ENCODE measurements around the gene SLC5A3.

SLC5A3 gene

DNA sequence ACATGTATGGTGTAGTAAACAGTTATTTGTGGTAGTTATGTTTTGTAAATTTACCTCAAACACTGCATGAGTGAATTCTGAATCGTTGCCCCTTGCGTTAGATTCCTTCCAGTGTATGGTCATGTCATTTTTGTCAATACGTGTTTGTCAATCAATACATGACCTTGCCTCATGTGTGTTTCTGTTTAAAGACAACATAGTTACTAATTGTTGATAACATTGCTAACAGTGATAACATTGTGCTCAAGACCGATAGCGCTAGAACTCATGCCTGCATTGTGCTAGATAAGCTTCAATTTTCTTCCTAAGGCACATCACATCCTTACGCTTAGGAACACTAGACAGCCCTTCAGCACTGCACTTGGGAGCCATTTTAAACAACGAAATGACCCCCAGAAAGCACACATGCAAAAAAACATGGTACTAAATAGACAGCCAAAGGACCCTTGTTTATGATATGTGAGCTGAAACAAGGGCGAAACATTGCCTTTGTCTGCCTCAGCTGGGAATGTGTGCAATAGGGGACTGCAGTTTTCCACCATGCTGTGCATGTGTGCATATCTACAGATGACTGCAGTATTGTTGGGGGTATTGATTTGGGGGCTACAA lies 37.3 kb downstream of the SLC5A3 start (continued):
- no peak for TF ChIP-seq ZFP3 (tag by site-specific recombination; IDR thresholded peaks at IDR 0.05; ENCODE audit: low read depth)

DNA sequence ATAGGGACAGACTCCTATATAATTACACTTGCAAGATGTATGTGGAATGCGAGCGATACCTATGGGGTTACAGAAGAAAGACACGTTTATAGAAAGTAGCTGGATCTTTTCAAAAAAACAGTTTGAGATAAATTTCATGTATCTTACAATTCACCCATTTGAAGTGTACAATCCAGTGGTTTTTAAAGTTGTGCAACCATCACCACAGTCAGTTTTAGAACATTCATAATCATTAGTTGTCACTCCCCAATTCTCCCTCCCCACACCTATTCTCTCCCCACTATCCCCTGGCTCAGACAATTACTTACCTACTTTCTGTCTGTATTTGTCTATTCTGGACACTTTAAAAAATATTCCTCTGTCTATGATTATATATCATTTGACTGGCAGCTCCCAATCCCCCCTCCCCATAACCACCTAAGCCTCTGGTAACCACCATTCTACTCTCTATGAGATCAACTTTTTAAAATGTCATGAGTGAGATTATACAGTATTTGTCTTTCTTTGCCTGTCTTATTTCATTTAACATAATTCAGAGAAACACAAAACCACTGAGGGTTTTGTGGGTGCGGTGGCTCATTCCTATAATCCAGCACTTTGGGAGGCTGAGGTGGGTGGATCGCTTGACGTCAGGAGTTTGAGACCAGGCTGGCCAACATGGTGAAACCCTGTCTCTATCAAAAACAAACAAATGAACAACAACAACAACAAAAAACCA lies 39.1 kb downstream of the SLC5A3 start:
- Histone ChIP-seq H3K9me3 (ENCODE audit: control insufficient read depth, insufficient read depth, low read depth, low read length) (no peaks in the 10 kb centered on the region), H3K36me3 (ENCODE audit: control insufficient read depth in 2 of 2, insufficient read depth in 1 of 2, low read length in 2 of 2) (no peaks in the 10 kb centered on the region), H3K4me3 (ENCODE audit: low read depth, low read length) (no peak overlapping the region), H3K4me1 (ENCODE audit: control insufficient read depth, insufficient read depth, low read length) (peaks cover 8% of the 10 kb centered on the region; the same call in 1 of the 2 replicates), H3K27ac (ENCODE audit: extremely low read depth, low read depth, low read length) (no peak overlapping the region)
- POLR2A ChIA-PET, result no interaction called here
- CTCF ChIA-PET, result interaction anchor here (0.5 kb wide), 1 partner anchor 161 kb away, joined by 3 read pairs; no protein-coding TSS in a partner anchor
- no peak for TF ChIP-seq GLIS1 (tag by site-specific recombination; IDR thresholded peaks at IDR 0.05)
- TF ChIP-seq TSHZ1 (tag by site-specific recombination; IDR thresholded peaks at IDR 0.05; ENCODE audit: borderline replicate concordance), result no peak
- no peak for TF ChIP-seq OVOL3 (tag by site-specific recombination; IDR thresholded peaks at IDR 0.05)
- TF ChIP-seq ZNF692 (tag by site-specific recombination; IDR thresholded peaks at IDR 0.05), result no peak
- TF ChIP-seq ZNF16 (tag by site-specific recombination; IDR thresholded peaks at IDR 0.05; ENCODE audit: low read depth), result no peak
- TF ChIP-seq MZF1 (tag by site-specific recombination; IDR thresholded peaks at IDR 0.05; ENCODE audit: borderline replicate concordance), result no peak
- no peak for TF ChIP-seq ZFP69B (tag by site-specific recombination; IDR thresholded peaks at IDR 0.05)
- no peak for TF ChIP-seq ZNF155 (tag by site-specific recombination; IDR thresholded peaks at IDR 0.05)
- no peak for TF ChIP-seq KLF8 (tag by site-specific recombination; IDR thresholded peaks at IDR 0.05)
- TF ChIP-seq, protein P1, sequence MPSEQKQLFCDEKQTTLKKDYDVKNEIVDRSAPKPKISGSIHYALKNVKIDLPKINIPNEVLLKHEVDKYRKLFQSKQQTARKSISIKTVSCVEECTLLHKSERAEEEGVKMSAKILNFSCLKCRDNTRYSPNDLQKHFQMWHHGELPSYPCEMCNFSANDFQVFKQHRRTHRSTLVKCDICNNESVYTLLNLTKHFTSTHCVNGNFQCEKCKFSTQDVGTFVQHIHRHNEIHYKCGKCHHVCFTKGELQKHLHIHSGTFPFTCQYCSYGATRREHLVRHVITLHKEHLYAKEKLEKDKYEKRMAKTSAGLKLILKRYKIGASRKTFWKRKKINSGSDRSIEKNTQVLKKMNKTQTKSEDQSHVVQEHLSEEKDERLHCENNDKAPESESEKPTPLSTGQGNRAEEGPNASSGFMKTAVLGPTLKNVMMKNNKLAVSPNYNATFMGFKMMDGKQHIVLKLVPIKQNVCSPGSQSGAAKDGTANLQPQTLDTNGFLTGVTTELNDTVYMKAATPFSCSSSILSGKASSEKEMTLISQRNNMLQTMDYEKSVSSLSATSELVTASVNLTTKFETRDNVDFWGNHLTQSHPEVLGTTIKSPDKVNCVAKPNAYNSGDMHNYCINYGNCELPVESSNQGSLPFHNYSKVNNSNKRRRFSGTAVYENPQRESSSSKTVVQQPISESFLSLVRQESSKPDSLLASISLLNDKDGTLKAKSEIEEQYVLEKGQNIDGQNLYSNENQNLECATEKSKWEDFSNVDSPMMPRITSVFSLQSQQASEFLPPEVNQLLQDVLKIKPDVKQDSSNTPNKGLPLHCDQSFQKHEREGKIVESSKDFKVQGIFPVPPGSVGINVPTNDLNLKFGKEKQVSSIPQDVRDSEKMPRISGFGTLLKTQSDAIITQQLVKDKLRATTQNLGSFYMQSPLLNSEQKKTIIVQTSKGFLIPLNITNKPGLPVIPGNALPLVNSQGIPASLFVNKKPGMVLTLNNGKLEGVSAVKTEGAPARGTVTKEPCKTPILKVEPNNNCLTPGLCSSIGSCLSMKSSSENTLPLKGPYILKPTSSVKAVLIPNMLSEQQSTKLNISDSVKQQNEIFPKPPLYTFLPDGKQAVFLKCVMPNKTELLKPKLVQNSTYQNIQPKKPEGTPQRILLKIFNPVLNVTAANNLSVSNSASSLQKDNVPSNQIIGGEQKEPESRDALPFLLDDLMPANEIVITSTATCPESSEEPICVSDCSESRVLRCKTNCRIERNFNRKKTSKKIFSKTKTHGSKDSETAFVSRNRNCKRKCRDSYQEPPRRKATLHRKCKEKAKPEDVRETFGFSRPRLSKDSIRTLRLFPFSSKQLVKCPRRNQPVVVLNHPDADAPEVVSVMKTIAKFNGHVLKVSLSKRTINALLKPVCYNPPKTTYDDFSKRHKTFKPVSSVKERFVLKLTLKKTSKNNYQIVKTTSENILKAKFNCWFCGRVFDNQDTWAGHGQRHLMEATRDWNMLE (tag by site-specific recombination; conservative IDR thresholded peaks at IDR 0.05; ENCODE audit: low read depth), result no peak
- TF ChIP-seq SETDB1 (IDR thresholded peaks at IDR 0.05; ENCODE audit: insufficient read length, low read length), result no peak
- no peak for TF ChIP-seq ZFP3 (tag by site-specific recombination; IDR thresholded peaks at IDR 0.05; ENCODE audit: low read depth)
- TF ChIP-seq ZNF549 (tag by site-specific recombination; IDR thresholded peaks at IDR 0.05), result no peak
- no peak for TF ChIP-seq ZNF391 (tag by site-specific recombination; IDR thresholded peaks at IDR 0.05; ENCODE audit: borderline replicate concordance, low read depth)

Measured in HEK293 (cell line).